GM13976 (cell line): ENCODE results near the gene BTBD16.

Source experiments
- DNase-seq: peaks from one replicate; pipeline ENCODE4 v3.0.0; 2012; ENCODE audit warnings: low spot score
- CTCF ChIP-seq: IDR thresholded peaks from 2 replicates; pipeline ENCODE4 v1.5.1; 2012; ENCODE audit warnings: borderline replicate concordance, mild to moderate bottlenecking; ENCODE audit not compliant: insufficient read depth; ENCODE audit errors: extremely low read depth, missing control alignments, control extremely low read depth
- in situ Hi-C: fragments of 300-500 bp; cut with MboI; formaldehyde crosslinking; loops from one replicate; pipeline ENCODE4 v1.12.0; 2022; ENCODE audit warnings: low sequenced_read_pairs, mixed read lengths, inconsistent platforms; ENCODE audit not compliant: unreplicated experiment

The BTBD16 gene

GRCh38 chr10:122286867-122287266 lies 15.8 kb downstream of the BTBD16 start:
- in situ Hi-C loops: loop anchor here (25.0 kb wide), 1 partner anchor 275 kb away; the partner anchor contains the start of gene DMBT1
- no peak for TF ChIP-seq CTCF
- no peak for DNase-seq

GRCh38 chr10:122287570-122287969 lies 16.5 kb downstream of the BTBD16 start:
- no peak for TF ChIP-seq CTCF
- no peak for DNase-seq
- in situ Hi-C loops: loop anchor here (25.0 kb wide), 1 partner anchor 275 kb away; the partner anchor contains the start of gene DMBT1

- TF ChIP-seq CTCF: no peak
- no peak for DNase-seq
- in situ Hi-C loops: loop anchor here (25.0 kb wide), 1 partner anchor 274 kb away; the partner anchor contains the start of gene DMBT1
Observed at GRCh38 chr10:122288262-122288661, 17.2 kb downstream of the BTBD16 start.

- no peak for TF ChIP-seq CTCF
- in situ Hi-C loops: loop anchor here (25.0 kb wide), 1 partner anchor 273 kb away; the partner anchor contains the start of gene DMBT1
Observed at GRCh38 chr10:122288917-122289316, 17.8 kb downstream of the BTBD16 start.

GRCh38 chr10:122290334-122290733 lies 19.2 kb downstream of the BTBD16 start:
- DNase-seq: no peak
- TF ChIP-seq CTCF: no peak
- in situ Hi-C loops: loop anchor here (25.0 kb wide), 1 partner anchor 272 kb away; the partner anchor contains the start of gene DMBT1

More at GRCh38 chr10:122288917-122289316, 17.8 kb downstream of the BTBD16 start:
- no peak for DNase-seq

- DNase-seq: no peak
- TF ChIP-seq CTCF: no peak
- in situ Hi-C loops: loop anchor here (25.0 kb wide), 1 partner anchor 271 kb away; the partner anchor contains the start of gene DMBT1
Observed at GRCh38 chr10:122290833-122291532, 19.9 kb downstream of the BTBD16 start.
